ENCODE results near the gene CARNS1. TPM values are rescaled to one million over a fixed set of nuclear protein-coding genes. Genes with fewer than 3 reads are reported as not detected.

Gene CARNS1
- total and polyA plus RNA-seq, 2 experiments from 2014 or later, result 2.4 to 7.7 TPM

DNA sequence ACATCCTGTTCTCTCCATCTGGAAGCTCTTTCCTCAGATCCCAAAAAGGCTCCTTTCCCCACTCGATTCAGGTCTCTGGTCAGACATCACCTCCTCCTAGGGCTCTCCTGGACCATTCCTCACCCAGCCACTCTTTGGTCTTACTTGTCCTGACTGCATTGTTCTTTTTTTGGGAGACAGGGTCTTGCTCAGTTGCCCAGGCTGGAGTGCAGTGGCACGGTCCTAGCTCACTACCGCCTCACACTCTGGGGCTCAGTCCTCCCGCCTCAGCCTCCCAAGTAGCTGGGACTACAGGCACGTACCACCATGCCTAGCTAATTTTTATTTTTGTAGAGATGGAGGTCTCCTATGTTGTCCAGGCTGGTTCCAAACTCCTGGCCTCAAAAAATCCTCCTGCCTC lies 30.0 kb downstream of the CARNS1 start:
- Histone ChIP-seq H3K27me3 (no peaks in the 10 kb centered on the region), H3K4me3 (no peak overlapping the region), H2AFZ (no peak overlapping the region), H3K4me2 (no peak overlapping the region), H3K9me3 (ENCODE audit: low read depth) (no peaks in the 10 kb centered on the region), H3K9me2 (replicated peaks; ENCODE audit: insufficient read depth) (no peaks in the 10 kb centered on the region), H3K36me3 (replicated peaks; ENCODE audit: insufficient read depth, low read depth) (no peaks in the 10 kb centered on the region), H4K20me1 (ENCODE audit: insufficient read depth, poor library complexity, severe bottlenecking) (no peaks in the 10 kb centered on the region), H3K27ac (no peak overlapping the region), H3K79me2 (peaks cover 21% of the 10 kb centered on the region), H3K4me1 (ENCODE audit: insufficient read depth) (peaks cover 16% of the 10 kb centered on the region)
- no peak for DNase-seq (ENCODE audit: low spot score)
- TF ChIP-seq EZH2phosphoT487 (IDR thresholded peaks at IDR 0.05; ENCODE audit: low read depth, severe bottlenecking, unreplicated experiment) (no peak), CTCF (IDR thresholded peaks at IDR 0.05; ENCODE audit: poor library complexity) (no peak), EZH2 (IDR thresholded peaks at IDR 0.05; ENCODE audit: borderline replicate concordance) (no peak)
- WGBS (ENCODE audit: low lambda C conversion rate, missing lambda C conversion rate), result 89% methylated on average over 5 of the region's 5 CpGs

DNA sequence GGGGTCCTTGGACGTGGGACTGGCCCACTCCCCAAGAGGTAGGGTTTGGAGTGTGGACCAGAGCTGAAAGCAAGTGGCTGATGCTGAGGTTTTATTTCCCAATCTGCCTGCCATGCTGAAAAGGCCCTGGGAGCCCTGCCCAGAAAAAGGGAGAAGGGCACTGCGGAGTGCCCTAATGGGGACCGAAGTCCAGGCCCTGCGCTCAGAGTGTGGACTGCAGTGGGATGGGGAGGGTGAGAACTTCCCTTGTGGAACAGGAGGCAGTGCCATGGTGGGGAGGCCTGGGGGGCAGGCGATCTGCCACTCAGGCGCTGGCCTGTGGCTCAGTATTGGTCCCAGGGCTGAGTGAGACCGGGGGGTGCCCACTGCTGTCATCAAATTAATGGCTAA lies 32.7 kb downstream of the CARNS1 start:
- TF ChIP-seq EZH2phosphoT487 (IDR thresholded peaks at IDR 0.05; ENCODE audit: low read depth, severe bottlenecking, unreplicated experiment), result no peak
- no peak for TF ChIP-seq EZH2 (IDR thresholded peaks at IDR 0.05; ENCODE audit: borderline replicate concordance)
- TF ChIP-seq CTCF (IDR thresholded peaks at IDR 0.05; ENCODE audit: poor library complexity), result no peak
- Histone ChIP-seq H2AFZ (no peak overlapping the region), H3K4me2 (no peak overlapping the region), H3K9me3 (ENCODE audit: low read depth) (no peaks in the 10 kb centered on the region), H3K4me1 (ENCODE audit: insufficient read depth) (peaks cover 10% of the 10 kb centered on the region), H4K20me1 (ENCODE audit: insufficient read depth, poor library complexity, severe bottlenecking) (no peaks in the 10 kb centered on the region), H3K36me3 (replicated peaks; ENCODE audit: insufficient read depth, low read depth) (no peaks in the 10 kb centered on the region), H3K9me2 (replicated peaks; ENCODE audit: insufficient read depth) (no peaks in the 10 kb centered on the region), H3K27me3 (no peaks in the 10 kb centered on the region), H3K79me2 (peaks cover 6% of the 10 kb centered on the region), H3K27ac (no peak overlapping the region), H3K4me3 (no peak overlapping the region)
- 97% methylated on average over 7 of the region's 7 CpGs for WGBS (ENCODE audit: low lambda C conversion rate, missing lambda C conversion rate)
- DNase-seq (ENCODE audit: low spot score), result no peak

GRCh38 chr11:67449116-67449844 lies 33.8 kb downstream of the CARNS1 start:
- H3K79me2 ChIP-seq, result peaks cover 5% of the 10 kb centered on the region
- peaks cover 6% of the 10 kb centered on the region for H3K4me1 ChIP-seq (ENCODE audit: insufficient read depth)
- H3K9me2 ChIP-seq (replicated peaks; ENCODE audit: insufficient read depth), result no peaks in the 10 kb centered on the region
- no peaks in the 10 kb centered on the region for H3K27me3 ChIP-seq
- H4K20me1 ChIP-seq (ENCODE audit: insufficient read depth, poor library complexity, severe bottlenecking), result no peaks in the 10 kb centered on the region
- WGBS (ENCODE audit: low lambda C conversion rate, missing lambda C conversion rate), result 84% methylated on average over 9 of the region's 9 CpGs
- H3K27ac ChIP-seq, result no peak overlapping the region
- no peak for DNase-seq (ENCODE audit: low spot score)
- H2AFZ ChIP-seq, result no peak overlapping the region
- H3K4me3 ChIP-seq, result no peak overlapping the region
- no peak for TF ChIP-seq EZH2 (IDR thresholded peaks at IDR 0.05; ENCODE audit: borderline replicate concordance)
- no peak for TF ChIP-seq EZH2phosphoT487 (IDR thresholded peaks at IDR 0.05; ENCODE audit: low read depth, severe bottlenecking, unreplicated experiment)
- TF ChIP-seq CTCF (IDR thresholded peaks at IDR 0.05; ENCODE audit: poor library complexity), result no peak
- no peaks in the 10 kb centered on the region for H3K36me3 ChIP-seq (replicated peaks; ENCODE audit: insufficient read depth, low read depth)
- no peak overlapping the region for H3K4me2 ChIP-seq
- H3K9me3 ChIP-seq (ENCODE audit: low read depth), result no peaks in the 10 kb centered on the region

Measured in hepatocyte (in vitro differentiated cells).